T-helper 2 cell treated with Interferon-gamma antibody and Interleukin-4, amounts not matched to agents 5 μg/mL and 100 μg/mL, for 36 hours (primary cell): ENCODE results near the gene PTPRG.

Experiments used
- DNase-seq: peaks from one replicate; pipeline ENCODE4 v3.0.0; 2021; ENCODE audit warnings: low spot score
- H3K27ac Mint-ChIP-seq: one replicate; pipeline ENCODE4 v1.8.0; 2021; ENCODE audit warnings: mild to moderate bottlenecking, mixed read lengths
- H3K27me3 Mint-ChIP-seq: one replicate; pipeline ENCODE4 v1.8.0; 2021; ENCODE audit warnings: low read depth, mixed read lengths
- H3K36me3 Mint-ChIP-seq: one replicate; pipeline ENCODE4 v1.8.0; 2021; ENCODE audit warnings: low read depth, mixed read lengths
- H3K4me1 Mint-ChIP-seq: one replicate; pipeline ENCODE4 v1.8.0; 2021; ENCODE audit warnings: low read depth, mixed read lengths
- H3K4me3 Mint-ChIP-seq: one replicate; pipeline ENCODE4 v1.8.0; 2022; ENCODE audit warnings: mild to moderate bottlenecking, moderate library complexity, mixed read lengths
- H3K9me3 Mint-ChIP-seq: one replicate; pipeline ENCODE4 v1.8.0; 2021; ENCODE audit warnings: mixed read lengths

The PTPRG gene

DNA sequence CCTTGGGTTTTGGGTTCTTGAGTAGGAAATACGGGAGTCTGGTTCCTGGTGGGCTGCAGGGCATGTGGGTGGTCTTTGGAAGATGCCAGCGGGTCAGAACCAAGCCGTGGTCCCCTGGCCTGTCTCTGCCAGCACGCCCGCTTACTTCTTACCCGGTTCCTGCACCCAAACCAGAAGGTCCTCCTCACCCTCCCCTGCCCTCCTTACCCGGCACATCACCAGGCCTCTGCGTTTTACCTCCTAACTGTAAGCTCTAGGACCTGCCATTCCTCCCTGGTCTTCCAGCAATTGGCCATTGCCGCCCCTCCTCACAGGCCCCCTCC is 628.0 kb downstream of the PTPRG start:
- Mint-ChIP-seq H3K36me3 (no peaks in the 10 kb centered on the region), H3K9me3 (no peaks in the 10 kb centered on the region), H3K27me3 (no peaks in the 10 kb centered on the region), H3K27ac (no peak overlapping the region), H3K4me3 (no peak overlapping the region), H3K4me1 (peaks cover 4% of the 10 kb centered on the region)
- no peak for DNase-seq

DNA sequence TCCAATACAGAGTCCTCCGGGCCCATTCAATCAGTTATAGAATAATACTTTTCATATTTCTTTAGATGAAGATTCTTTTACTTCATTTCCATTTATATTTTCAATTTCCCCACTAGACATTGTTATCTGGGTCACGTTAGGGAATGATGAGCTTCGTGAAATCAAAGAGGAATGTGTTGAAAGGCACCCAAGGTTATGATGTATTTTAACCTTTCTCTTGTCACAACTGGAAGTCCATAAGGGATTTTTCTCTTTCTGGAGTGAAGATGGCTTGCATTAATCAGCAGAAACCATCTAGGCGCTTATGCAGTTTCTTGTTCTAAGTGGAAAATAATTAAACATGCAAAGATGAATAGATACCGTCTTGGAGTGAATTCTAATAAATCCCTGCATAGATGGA is 631.5 kb downstream of the PTPRG start:
- no peak overlapping the region for H3K4me3 Mint-ChIP-seq
- peaks cover 4% of the 10 kb centered on the region for H3K4me1 Mint-ChIP-seq
- DNase-seq = no peak
- no peak overlapping the region for H3K27ac Mint-ChIP-seq
- no peaks in the 10 kb centered on the region for H3K9me3 Mint-ChIP-seq
- H3K27me3 Mint-ChIP-seq = no peaks in the 10 kb centered on the region
- H3K36me3 Mint-ChIP-seq = no peaks in the 10 kb centered on the region

DNA sequence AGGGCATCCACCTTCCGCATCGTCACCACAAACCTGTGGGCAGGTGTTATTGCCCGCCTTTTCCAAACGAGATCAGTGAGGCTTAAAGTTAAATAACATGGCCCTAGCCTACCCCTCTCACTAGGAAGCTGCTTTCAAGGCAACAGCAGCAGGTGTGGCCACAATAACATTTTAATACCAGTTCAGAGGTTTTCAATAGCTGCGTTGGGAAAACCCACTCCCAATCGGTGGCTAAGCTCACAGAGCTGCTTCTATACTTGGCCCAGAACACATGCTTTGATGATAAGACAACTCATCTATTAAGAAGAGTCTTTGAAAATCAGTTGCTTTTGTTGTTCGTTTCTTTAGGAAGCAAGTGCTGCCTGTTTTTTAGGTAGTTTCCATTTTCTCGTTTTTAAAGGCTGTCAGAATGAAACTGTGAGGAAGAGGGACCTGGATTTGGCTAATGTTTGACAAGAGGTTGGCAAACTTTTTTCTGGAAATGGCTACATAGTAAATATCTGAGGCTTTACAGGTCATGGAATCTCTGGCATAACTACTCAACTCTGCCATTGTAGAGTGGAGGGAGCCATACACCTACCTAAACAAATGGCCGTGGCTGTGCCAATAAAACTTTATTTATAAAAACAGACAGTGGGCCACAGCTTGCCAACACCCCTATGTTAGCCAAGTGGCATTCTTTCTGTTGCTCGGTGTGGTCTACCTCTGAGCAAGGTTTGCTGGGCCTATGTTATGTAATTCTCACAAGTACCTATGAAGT is 632.4 kb downstream of the PTPRG start:
- H3K4me3 Mint-ChIP-seq = no peak overlapping the region
- H3K27me3 Mint-ChIP-seq = no peaks in the 10 kb centered on the region
- no peaks in the 10 kb centered on the region for H3K9me3 Mint-ChIP-seq
- H3K27ac Mint-ChIP-seq = no peak overlapping the region
- no peaks in the 10 kb centered on the region for H3K36me3 Mint-ChIP-seq
- H3K4me1 Mint-ChIP-seq = peaks cover under 1% of the 10 kb centered on the region
- no peak for DNase-seq

DNA sequence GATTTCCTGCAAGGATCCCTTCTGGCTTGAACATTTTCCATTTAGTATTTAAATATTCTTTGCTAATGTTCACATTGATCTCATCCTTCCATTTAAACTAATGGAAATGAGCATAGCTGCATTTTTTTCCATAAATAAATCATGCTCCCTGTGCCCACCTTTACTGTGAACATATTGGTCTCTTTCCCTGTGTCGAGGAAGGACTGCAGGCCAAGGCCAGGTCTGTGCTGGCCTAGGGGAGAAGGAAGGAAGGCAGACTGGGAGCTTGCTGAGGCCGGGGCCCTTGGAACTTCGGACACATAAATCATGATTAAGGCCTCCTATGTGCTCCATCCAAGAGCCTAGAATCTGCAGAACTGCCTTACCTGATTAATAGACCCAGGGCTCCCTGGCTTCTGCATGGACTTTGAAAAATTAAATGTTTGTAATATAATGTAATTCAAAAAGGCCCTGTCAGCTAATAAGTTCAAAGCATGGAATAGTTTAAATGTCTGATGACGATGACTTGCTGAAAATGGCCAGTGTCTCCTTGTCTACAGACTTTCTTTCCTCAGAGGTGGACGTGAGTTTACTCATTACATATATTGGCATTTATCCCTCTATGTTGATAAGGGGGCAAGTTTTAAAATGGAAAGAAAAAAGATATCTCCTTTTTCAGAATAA is 636.1 kb downstream of the PTPRG start:
- no peak overlapping the region for H3K4me3 Mint-ChIP-seq
- H3K27ac Mint-ChIP-seq = no peak overlapping the region

DNA sequence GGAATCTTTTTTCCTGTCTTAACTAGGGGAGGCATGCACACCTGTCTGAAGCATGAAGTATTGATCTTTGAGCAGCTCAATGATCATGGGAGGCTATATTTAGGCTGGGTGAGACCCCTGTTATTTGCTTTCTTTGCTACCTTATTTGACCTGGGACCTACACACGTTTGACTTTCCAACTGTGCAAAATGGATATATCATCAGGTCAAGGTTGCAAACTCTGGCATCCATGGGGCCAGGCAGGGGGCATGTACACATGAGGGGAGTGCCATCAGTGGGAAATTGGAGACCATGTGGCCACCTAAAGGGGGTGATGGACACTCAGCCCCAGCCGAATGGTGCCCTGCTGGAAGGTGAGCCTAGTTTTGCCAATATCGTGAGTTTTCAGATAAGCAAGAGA is 637.8 kb downstream of the PTPRG start:
- Mint-ChIP-seq H3K27ac (no peak overlapping the region), H3K36me3 (no peaks in the 10 kb centered on the region), H3K4me1 (no peaks in the 10 kb centered on the region), H3K9me3 (no peaks in the 10 kb centered on the region), H3K27me3 (no peaks in the 10 kb centered on the region), H3K4me3 (no peak overlapping the region)
- no peak for DNase-seq

More for the DNA sequence above, 636.1 kb downstream of the PTPRG start:
- Mint-ChIP-seq H3K36me3 (no peaks in the 10 kb centered on the region), H3K4me1 (no peaks in the 10 kb centered on the region), H3K9me3 (no peaks in the 10 kb centered on the region), H3K27me3 (no peaks in the 10 kb centered on the region)
- no peak for DNase-seq

DNA sequence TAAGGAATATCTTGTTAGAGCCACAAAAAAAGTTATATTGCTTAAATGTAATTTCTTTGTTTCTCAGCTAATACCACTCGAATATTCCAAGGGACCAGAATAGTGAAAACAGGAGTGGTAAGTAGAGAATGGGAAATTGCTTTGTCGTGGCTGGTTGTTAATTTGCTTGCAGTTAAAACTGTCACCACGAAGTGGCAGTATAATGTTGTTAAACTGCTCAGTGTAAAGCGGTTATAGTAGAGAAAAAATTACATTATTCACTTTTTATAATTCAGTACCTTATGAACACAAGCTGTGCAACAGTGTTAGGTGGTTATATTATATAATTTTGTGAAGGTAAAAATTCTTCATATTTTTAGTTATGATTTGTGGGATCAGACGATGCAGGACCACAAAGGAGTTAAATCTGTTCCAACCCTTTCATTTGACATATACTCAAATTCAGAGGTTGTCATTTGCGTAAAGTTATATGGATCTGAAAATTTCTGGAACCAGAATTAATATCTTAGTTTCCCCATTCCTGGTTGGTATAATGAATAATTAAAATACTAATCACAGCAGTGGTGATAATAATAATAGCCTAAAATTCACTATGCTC is 640.2 kb downstream of the PTPRG start:
- Mint-ChIP-seq H3K27me3 (no peaks in the 10 kb centered on the region), H3K36me3 (no peaks in the 10 kb centered on the region), H3K27ac (no peak overlapping the region), H3K4me1 (no peaks in the 10 kb centered on the region), H3K4me3 (no peak overlapping the region), H3K9me3 (no peaks in the 10 kb centered on the region)
- no peak for DNase-seq

DNA sequence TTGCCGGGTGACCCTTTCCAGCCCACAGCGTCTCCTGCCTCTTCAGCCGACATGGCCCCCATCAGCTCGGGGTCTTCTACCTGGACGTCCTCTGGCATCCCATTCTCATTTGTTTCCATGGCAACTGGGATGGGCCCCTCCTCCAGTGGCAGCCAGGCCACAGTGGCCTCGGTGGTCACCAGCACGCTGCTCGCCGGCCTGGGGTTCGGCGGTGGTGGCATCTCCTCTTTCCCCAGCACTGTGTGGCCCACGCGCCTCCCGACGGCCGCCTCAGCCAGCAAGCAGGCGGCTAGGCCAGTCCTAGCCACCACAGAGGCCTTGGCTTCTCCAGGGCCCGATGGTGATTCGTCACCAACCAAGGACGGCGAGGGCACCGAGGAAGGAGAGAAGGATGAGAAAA is 641.8 kb downstream of the PTPRG start:
- Mint-ChIP-seq H3K4me3 (no peak overlapping the region), H3K27ac (no peak overlapping the region), H3K9me3 (no peaks in the 10 kb centered on the region), H3K4me1 (no peaks in the 10 kb centered on the region), H3K27me3 (no peaks in the 10 kb centered on the region), H3K36me3 (no peaks in the 10 kb centered on the region)
- no peak for DNase-seq

DNA sequence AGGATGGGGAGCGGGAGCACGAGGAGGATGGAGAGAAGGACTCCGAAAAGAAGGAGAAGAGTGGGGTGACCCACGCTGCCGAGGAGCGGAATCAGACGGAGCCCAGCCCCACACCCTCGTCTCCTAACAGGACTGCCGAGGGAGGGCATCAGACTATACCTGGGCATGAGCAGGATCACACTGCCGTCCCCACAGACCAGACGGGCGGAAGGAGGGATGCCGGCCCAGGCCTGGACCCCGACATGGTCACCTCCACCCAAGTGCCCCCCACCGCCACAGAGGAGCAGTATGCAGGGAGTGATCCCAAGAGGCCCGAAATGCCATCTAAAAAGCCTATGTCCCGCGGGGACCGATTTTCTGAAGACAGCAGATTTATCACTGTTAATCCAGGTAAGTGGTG is 642.2 kb downstream of the PTPRG start:
- Mint-ChIP-seq H3K36me3 (no peaks in the 10 kb centered on the region), H3K27ac (no peak overlapping the region), H3K4me1 (no peaks in the 10 kb centered on the region), H3K27me3 (no peaks in the 10 kb centered on the region), H3K4me3 (no peak overlapping the region), H3K9me3 (no peaks in the 10 kb centered on the region)
- DNase-seq = no peak

DNA sequence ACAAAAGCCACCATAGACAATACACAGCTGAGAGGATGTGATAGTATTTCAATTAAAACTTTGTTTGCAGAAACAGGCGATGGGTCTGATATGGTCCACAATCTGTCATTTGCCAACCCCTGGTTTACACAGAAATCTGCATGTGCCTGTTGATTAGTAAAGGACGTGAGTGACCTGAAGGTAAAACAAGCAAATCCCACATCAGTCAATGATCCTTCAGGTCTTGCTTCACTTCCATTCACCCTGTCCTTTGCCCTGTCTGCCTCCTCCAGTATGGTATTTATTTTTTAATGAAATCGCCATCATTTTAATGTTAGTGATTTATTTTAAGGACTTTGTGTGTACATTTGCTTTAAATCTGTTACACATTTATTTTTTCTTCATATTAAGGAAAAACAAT is 645.8 kb downstream of the PTPRG start:
- Mint-ChIP-seq H3K4me1 (no peaks in the 10 kb centered on the region), H3K27me3 (no peaks in the 10 kb centered on the region), H3K36me3 (no peaks in the 10 kb centered on the region), H3K27ac (no peak overlapping the region), H3K4me3 (no peak overlapping the region), H3K9me3 (no peaks in the 10 kb centered on the region)
- no peak for DNase-seq

DNA sequence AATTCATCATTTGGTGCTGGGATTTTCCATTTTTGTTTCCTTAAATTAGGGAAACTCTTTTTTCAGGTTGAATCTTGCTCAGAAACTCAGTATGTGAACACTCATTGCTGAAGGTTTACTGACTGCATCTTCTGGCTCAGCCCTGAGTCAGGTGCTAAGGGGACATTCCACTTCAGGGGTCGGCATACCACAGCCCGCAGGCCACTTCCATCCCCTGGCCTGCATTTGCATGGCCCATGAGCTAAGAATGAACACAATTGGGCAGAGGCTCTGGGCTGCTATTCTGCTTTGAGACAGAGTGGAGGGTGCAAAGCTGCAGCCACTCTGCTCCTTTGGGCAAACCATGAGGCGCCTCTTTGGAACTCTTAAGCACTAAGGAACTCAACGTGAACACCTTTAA is 647.0 kb downstream of the PTPRG start:
- H3K27ac Mint-ChIP-seq = no peak overlapping the region
- no peaks in the 10 kb centered on the region for H3K36me3 Mint-ChIP-seq
- no peaks in the 10 kb centered on the region for H3K27me3 Mint-ChIP-seq
- no peak overlapping the region for H3K4me3 Mint-ChIP-seq
- no peaks in the 10 kb centered on the region for H3K4me1 Mint-ChIP-seq
- no peak for DNase-seq
- no peaks in the 10 kb centered on the region for H3K9me3 Mint-ChIP-seq

DNA sequence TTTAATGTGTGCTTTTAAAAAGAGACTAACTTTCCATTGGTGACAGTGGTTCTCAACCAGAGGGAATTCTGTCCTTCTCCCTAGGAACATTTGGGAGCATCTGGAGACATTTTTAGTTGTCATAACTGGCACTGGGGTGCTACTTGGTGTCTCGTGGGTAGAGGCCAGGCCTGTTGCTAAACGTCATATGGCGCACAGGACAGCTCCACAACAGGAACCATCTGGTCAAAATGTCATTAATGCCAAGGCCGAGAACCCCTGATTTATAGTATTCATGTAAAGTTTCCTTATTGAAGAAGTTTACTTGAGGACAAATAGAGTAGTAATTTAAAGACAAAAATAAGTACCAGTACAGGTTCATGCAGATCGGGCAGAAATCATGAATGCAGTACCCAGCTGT is 647.7 kb downstream of the PTPRG start:
- no peak overlapping the region for H3K27ac Mint-ChIP-seq
- no peaks in the 10 kb centered on the region for H3K9me3 Mint-ChIP-seq
- no peaks in the 10 kb centered on the region for H3K27me3 Mint-ChIP-seq
- H3K4me1 Mint-ChIP-seq = no peaks in the 10 kb centered on the region
- DNase-seq = no peak
- H3K4me3 Mint-ChIP-seq = no peak overlapping the region
- H3K36me3 Mint-ChIP-seq = no peaks in the 10 kb centered on the region

DNA sequence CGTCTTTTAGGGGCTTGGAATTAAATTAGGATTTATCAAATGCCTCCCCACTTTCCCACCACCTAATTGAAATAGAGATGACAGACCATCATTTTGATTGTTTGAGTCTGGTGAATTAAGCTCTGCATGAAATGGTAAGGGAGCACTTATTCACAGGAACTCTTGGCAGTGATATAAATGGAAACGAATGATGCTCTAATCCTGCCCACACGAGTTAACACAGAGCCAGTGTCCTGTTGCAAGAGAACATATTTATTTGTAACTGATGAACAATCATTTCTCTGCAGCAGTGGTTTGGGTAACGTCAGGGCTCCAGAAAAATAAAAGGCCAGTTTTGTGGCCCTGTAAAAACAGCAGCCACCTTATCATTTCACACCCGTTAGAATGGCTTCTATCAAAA is 648.6 kb downstream of the PTPRG start:
- Mint-ChIP-seq H3K27ac (no peak overlapping the region), H3K4me1 (no peaks in the 10 kb centered on the region), H3K9me3 (no peaks in the 10 kb centered on the region), H3K4me3 (no peak overlapping the region), H3K27me3 (no peaks in the 10 kb centered on the region), H3K36me3 (no peaks in the 10 kb centered on the region)
- no peak for DNase-seq

DNA sequence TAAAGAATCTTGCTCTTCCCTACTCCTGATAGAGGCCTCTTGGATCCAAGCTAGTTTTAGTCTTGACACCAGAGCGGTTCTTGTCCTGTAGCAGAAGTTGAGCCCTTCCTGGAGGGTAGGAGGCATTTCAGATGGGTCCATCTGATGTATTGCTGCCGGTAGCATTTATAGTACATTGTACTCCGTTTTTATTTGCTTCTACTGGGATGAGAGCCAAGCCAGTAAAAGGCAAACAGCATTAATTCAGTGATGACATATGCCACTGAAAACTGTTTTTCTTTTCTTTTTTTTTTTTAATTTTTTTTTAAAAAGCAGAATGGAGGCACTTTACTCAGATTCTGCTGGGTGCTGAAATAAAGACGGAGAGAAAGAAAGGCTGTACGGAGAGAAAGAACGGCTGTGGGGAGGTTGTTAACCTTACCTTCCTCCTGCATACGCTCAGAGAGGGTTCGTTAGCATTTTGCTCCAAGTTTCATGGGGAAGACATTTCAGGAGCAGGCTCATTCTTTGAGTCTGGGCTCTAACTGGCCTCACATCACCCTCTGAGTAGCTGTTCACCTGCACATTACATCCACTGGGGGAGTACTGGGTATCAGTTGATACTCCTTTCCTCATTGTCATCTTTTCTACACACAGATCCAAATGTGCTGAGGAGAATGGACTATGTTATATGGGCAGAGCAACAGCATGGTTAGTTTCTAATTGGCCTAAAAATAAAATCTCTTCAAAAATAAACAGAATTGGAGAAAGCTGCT is 650.5 kb downstream of the PTPRG start:
- no peaks in the 10 kb centered on the region for H3K27me3 Mint-ChIP-seq
- no peaks in the 10 kb centered on the region for H3K36me3 Mint-ChIP-seq
- DNase-seq = no peak
- no peak overlapping the region for H3K4me3 Mint-ChIP-seq
- H3K9me3 Mint-ChIP-seq = no peaks in the 10 kb centered on the region
- no peaks in the 10 kb centered on the region for H3K4me1 Mint-ChIP-seq
- H3K27ac Mint-ChIP-seq = no peak overlapping the region

DNA sequence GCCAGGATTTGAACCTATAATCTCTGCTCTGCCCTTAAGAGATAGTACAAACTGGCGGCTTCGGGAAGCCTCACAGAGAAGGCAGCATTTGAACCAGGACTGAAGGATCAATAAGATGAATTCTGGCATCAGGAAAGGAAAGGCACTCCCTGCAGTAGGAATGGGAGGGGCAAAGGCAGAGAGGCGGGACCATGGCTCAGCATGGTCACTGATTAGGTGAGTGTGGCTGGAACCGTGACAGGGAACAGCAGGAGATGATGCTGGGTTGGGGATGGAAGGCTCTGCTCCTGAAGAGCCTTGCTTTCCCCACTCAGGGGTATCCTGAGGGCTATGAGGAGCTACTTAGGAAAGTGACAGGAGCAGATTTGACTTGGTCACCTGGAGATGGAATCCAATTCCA is 653.5 kb downstream of the PTPRG start:
- no peaks in the 10 kb centered on the region for H3K27me3 Mint-ChIP-seq
- H3K4me1 Mint-ChIP-seq = no peaks in the 10 kb centered on the region
- no peak for DNase-seq
- H3K27ac Mint-ChIP-seq = no peak overlapping the region
- H3K9me3 Mint-ChIP-seq = no peaks in the 10 kb centered on the region
- H3K36me3 Mint-ChIP-seq = no peaks in the 10 kb centered on the region
- H3K4me3 Mint-ChIP-seq = no peak overlapping the region
